Activated CD8-positive, alpha-beta memory T cell treated with anti-CD3 and anti-CD28 coated beads, Interleukin-2, amount 50 U/mL, for 1 hour (primary cell): ENCODE data around the gene EIF2AK3.

Experiments used
- DNase-seq: peaks from one replicate; pipeline ENCODE4 v3.0.0-alpha.2; 2020; ENCODE audit errors: extremely low read depth

The EIF2AK3 gene

DNA sequence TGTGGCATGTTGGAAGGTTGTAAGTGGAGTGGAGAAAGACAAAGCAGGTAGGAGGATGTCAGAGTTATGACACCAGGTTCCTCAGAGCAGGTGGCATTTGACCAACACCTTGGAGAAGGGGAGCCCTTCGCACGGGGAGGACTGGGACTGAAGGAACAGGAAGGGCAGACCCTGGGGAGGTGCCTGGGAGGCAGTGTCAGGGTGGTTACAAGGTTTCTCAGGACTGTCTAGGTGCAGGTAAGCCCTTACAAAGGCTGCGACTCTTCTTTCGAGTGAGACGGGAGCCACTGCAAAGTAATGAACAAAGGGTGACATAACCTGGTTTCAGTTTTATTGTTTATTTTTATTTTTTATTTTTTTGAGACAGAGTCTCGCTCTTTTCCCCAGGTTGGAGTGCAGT lies 84.6 kb downstream of the EIF2AK3 start:
- DNase-seq, result no peak

DNA sequence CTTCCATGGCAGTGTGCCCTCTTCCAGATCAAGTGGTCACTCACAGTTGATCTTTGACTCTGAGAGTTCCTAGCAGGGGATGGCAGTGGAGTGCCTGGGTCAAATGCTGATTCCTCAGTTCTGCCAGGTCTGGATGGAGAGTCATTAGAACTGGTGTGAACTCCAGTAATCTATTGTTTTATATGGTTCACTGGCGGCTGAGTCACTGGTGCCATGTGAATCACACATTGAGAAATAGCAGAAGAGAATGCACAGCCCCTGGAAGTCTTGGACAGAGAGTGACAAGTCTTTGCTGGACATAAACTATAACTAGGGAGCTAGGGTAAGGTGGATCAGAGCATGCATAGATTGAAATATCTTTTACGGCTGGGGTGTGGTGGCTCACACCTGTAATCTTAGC lies 86.9 kb downstream of the EIF2AK3 start:
- DNase-seq, result no peak

GRCh38 chr2:88538362-88538917 lies 88.8 kb downstream of the EIF2AK3 start:
- no peak for DNase-seq

DNA sequence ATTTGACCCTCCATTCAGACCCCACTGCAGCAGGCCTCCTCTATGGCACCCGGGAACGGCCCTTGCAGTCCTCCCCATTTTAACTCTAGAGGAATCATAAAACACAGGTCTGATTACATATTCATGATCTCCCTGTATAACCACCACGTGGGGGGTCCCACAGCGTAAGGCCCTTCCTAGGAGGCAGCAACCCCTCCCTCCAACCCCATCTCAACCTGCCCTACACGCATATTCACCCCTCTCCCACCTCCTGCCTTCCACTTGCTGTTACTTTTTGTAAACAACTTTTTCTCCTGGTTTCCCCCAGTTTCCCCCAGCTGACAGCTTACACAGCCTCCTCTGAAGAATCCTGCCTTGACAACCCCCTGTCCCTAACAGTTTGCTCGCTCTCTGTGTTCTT lies 89.6 kb downstream of the EIF2AK3 start:
- no peak for DNase-seq

- DNase-seq, result no peak
Measured at GRCh38 chr2:88530081-88530480, 97.2 kb downstream of the EIF2AK3 start.

DNA sequence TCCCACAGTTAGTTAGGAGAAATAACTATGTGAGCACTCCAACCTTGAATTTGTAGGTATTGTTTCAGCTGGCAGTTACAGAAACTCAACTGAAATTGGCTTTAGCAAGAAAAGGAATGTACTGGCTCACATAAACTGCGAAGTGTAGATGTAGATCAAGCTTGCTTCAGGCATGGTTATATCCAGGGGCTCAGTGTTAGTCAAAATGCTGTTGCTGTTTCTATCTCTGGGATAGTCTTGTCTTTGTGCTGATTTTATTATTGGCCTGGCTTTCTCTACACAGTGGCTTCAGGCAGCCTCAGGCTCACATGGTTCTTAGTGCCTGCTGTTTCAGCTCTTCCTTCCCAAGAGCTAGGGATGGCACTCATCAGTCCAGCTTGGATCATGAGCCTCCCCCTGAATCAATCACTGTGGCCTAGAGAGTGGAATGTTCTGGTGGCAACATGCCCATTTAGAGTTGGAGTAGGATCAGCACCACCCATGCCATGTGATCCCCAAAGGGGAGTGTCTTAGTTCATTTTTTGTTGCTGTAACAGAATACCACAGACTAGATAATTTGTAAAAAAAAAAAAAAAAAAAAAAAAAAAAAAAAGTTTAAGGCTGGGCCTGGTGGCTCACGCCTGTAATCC lies 105.7 kb downstream of the EIF2AK3 start:
- DNase-seq, result no peak

- no peak for DNase-seq
Measured at GRCh38 chr2:88517759-88518201, 109.5 kb downstream of the EIF2AK3 start.
